ENCODE measurements around the gene HMOX1. TPM values are rescaled to one million over a fixed set of nuclear protein-coding genes. Genes with fewer than 3 reads are reported as not detected.

HMOX1 gene
- total RNA-seq, 4 donors from 2014 or later: 13.6 to 95.7 (median 61.8) TPM

GRCh38 chr22:35367331-35367886 is 13.5 kb upstream of the HMOX1 start:
- Histone ChIP-seq H3K4me1 (peaks cover 24% of the 10 kb centered on the region), H3K36me3 (no peaks in the 10 kb centered on the region), H3K4me3 (no peak overlapping the region), H3K9me3 (no peaks in the 10 kb centered on the region), H3K27me3 (no peaks in the 10 kb centered on the region), H3K27ac (no peak overlapping the region)
- WGBS: 36% methylated on average over 9 of the region's 9 CpGs
- DNase-seq (ENCODE audit: low spot score in 2 of 2): no peak
- TF ChIP-seq CTCF (IDR thresholded peaks at IDR 0.05) (no peak), EP300 (IDR thresholded peaks at IDR 0.05) (no peak), POLR2AphosphoS5 (IDR thresholded peaks at IDR 0.05) (no peak), POLR2A (IDR thresholded peaks at IDR 0.05) (no peak)

GRCh38 chr22:35368386-35368785 is 12.5 kb upstream of the HMOX1 start:
- WGBS: 80% methylated on average over 6 of the region's 6 CpGs
- no peak for TF ChIP-seq POLR2AphosphoS5 (IDR thresholded peaks at IDR 0.05)
- TF ChIP-seq EP300 (IDR thresholded peaks at IDR 0.05): no peak

GRCh38 chr22:35369996-35370395 is 10.9 kb upstream of the HMOX1 start:
- H3K27ac ChIP-seq: no peak overlapping the region

More at GRCh38 chr22:35368386-35368785, 12.5 kb upstream of the HMOX1 start:
- Histone ChIP-seq H3K4me1 (peaks cover 26% of the 10 kb centered on the region), H3K4me3 (no peak overlapping the region), H3K27me3 (no peaks in the 10 kb centered on the region), H3K36me3 (no peaks in the 10 kb centered on the region), H3K9me3 (no peaks in the 10 kb centered on the region), H3K27ac (no peak overlapping the region)
- DNase-seq (ENCODE audit: low spot score in 2 of 2): no peak

GRCh38 chr22:35373781-35374180 is 7.1 kb upstream of the HMOX1 start:
- TF ChIP-seq POLR2AphosphoS5 (IDR thresholded peaks at IDR 0.05): no peak
- TF ChIP-seq POLR2A (IDR thresholded peaks at IDR 0.05): no peak
- TF ChIP-seq EP300 (IDR thresholded peaks at IDR 0.05): no peak
- no peak for TF ChIP-seq CTCF (IDR thresholded peaks at IDR 0.05)
- Histone ChIP-seq H3K36me3 (no peaks in the 10 kb centered on the region), H3K4me3 (no peak overlapping the region), H3K9me3 (no peaks in the 10 kb centered on the region), H3K27me3 (no peaks in the 10 kb centered on the region), H3K4me1 (peaks cover 36% of the 10 kb centered on the region), H3K27ac (no peak overlapping the region)
- no peak for DNase-seq (ENCODE audit: low spot score in 2 of 2)
- WGBS: 62% methylated on average over 6 of the region's 6 CpGs

More at GRCh38 chr22:35369996-35370395, 10.9 kb upstream of the HMOX1 start:
- no peak for DNase-seq (ENCODE audit: low spot score in 2 of 2)
- Histone ChIP-seq H3K4me3 (no peak overlapping the region), H3K27me3 (no peaks in the 10 kb centered on the region), H3K9me3 (no peaks in the 10 kb centered on the region), H3K36me3 (no peaks in the 10 kb centered on the region), H3K4me1 (peaks cover 26% of the 10 kb centered on the region)
- TF ChIP-seq POLR2AphosphoS5 (IDR thresholded peaks at IDR 0.05) (no peak), POLR2A (IDR thresholded peaks at IDR 0.05) (no peak), CTCF (IDR thresholded peaks at IDR 0.05) (no peak), EP300 (IDR thresholded peaks at IDR 0.05) (no peak)
- 56% methylated on average over 2 of the region's 2 CpGs for WGBS

- no peak for TF ChIP-seq POLR2AphosphoS5 (IDR thresholded peaks at IDR 0.05)
- no peak for TF ChIP-seq POLR2A (IDR thresholded peaks at IDR 0.05)
- no peak for TF ChIP-seq EP300 (IDR thresholded peaks at IDR 0.05)
- no peak for TF ChIP-seq CTCF (IDR thresholded peaks at IDR 0.05)
- Histone ChIP-seq H3K27ac (no peak overlapping the region), H3K9me3 (no peaks in the 10 kb centered on the region), H3K4me1 (peaks cover 33% of the 10 kb centered on the region), H3K36me3 (no peaks in the 10 kb centered on the region), H3K27me3 (no peaks in the 10 kb centered on the region), H3K4me3 (no peak overlapping the region)
- DNase-seq (ENCODE audit: low spot score in 2 of 2): no peak
- 84% methylated on average over 3 of the region's 3 CpGs for WGBS
Observed at GRCh38 chr22:35375031-35375430, 5.9 kb upstream of the HMOX1 start.

GRCh38 chr22:35375526-35375925 is 5.4 kb upstream of the HMOX1 start:
- peaks cover 36% of the 10 kb centered on the region for H3K4me1 ChIP-seq
- no peaks in the 10 kb centered on the region for H3K9me3 ChIP-seq
- 85% methylated on average over 8 of the region's 8 CpGs for WGBS
- DNase-seq (ENCODE audit: low spot score in 2 of 2): no peak
- H3K27me3 ChIP-seq: no peaks in the 10 kb centered on the region
- H3K27ac ChIP-seq: no peak overlapping the region
- no peak for TF ChIP-seq POLR2A (IDR thresholded peaks at IDR 0.05)
- TF ChIP-seq POLR2AphosphoS5 (IDR thresholded peaks at IDR 0.05): no peak
- TF ChIP-seq CTCF (IDR thresholded peaks at IDR 0.05): no peak
- TF ChIP-seq EP300 (IDR thresholded peaks at IDR 0.05): no peak
- no peaks in the 10 kb centered on the region for H3K36me3 ChIP-seq
- H3K4me3 ChIP-seq: no peak overlapping the region

Data from suprapubic skin (tissue), 4 donors.